Lung microvascular endothelial cell (primary cell): ENCODE results near the gene ANXA10. TPM values are rescaled to one million over a fixed set of nuclear protein-coding genes. Genes with fewer than 3 reads are reported as not detected.
"Not testable (repeated sequence)": the region's sequence is repeated elsewhere in the genome, so short reads cannot be mapped to it uniquely, and the experiment has no call there.

Source experiments
- DNase-seq, 2 donors: peaks; one replicate each; pipeline versions ENCODE4 v3.0.0 to v3.0.0-alpha.2; 2010; ENCODE audit warnings: low read depth in 2 of 2
- total RNA-seq: library from RNA; depleted of rRNA; stranded (reverse); fragments of >200 nt; gene quantifications from 2 replicates; pipeline ENCODE4 v1.2.1, GENCODE V29; 2014

The ANXA10 gene
- total RNA-seq, 1 donor from 2014 or later: 0.99 TPM

- no peak for DNase-seq
These were observed 62.4 kb downstream of the ANXA10 start for GRCh38 chr4:168154546-168155277.

- DNase-seq: peak in 1 of 2 donors; percentile 27
These were observed 70.3 kb downstream of the ANXA10 start for GRCh38 chr4:168162604-168163003.

GRCh38 chr4:168163106-168163505 lies 70.8 kb downstream of the ANXA10 start:
- no peak for DNase-seq

DNA sequence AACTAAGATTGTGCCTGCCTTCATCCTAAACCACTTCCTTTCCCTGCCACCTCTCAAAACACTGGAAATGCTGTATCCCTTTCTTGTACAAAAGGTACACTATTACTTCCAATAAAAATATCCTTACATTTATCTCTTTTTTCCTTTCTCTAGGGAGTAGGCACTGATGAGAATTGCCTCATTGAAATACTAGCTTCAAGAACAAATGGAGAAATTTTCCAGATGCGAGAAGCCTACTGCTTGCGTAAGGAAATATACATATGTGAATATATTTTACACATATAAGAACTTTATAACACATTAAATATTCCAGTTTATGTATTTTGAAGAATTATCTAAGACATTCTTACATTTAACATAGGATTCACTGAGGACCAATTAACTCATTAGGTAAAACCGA lies 71.7 kb downstream of the ANXA10 start:
- DNase-seq: no peak

- no peak for DNase-seq
These were observed 72.7 kb downstream of the ANXA10 start for GRCh38 chr4:168164915-168165548.

DNA sequence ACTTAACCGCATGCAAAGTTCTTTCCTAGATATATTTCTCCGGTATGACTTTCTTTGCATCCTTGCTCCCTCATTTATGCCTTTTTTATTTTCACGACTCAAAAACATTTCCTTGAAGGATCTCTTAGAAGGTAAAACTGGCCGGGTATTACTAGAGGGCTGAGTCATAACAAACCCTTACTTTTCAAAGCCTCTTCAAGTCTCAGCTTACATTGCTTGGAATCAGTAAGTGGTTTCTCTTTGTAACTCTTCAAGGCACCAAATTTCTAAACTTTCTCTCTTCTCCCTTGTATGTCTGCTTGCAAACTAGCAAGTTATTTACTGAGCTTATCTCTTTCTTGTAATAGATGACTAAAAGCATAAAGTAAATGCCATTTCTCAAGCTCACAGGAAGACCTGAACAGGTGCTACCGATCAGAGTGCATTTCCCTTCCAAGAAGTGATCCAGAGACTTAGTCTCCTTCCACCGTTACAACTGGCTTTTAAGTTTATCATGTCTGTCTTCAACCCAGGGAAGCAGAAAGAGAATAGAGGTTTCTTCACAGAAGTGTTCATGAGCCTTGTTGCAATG lies 75.5 kb downstream of the ANXA10 start:
- DNase-seq: no peak

GRCh38 chr4:168174308-168174707 lies 82.0 kb downstream of the ANXA10 start:
- DNase-seq: no peak

- no peak for DNase-seq
These were observed 85.3 kb downstream of the ANXA10 start for GRCh38 chr4:168177546-168178149.

DNA sequence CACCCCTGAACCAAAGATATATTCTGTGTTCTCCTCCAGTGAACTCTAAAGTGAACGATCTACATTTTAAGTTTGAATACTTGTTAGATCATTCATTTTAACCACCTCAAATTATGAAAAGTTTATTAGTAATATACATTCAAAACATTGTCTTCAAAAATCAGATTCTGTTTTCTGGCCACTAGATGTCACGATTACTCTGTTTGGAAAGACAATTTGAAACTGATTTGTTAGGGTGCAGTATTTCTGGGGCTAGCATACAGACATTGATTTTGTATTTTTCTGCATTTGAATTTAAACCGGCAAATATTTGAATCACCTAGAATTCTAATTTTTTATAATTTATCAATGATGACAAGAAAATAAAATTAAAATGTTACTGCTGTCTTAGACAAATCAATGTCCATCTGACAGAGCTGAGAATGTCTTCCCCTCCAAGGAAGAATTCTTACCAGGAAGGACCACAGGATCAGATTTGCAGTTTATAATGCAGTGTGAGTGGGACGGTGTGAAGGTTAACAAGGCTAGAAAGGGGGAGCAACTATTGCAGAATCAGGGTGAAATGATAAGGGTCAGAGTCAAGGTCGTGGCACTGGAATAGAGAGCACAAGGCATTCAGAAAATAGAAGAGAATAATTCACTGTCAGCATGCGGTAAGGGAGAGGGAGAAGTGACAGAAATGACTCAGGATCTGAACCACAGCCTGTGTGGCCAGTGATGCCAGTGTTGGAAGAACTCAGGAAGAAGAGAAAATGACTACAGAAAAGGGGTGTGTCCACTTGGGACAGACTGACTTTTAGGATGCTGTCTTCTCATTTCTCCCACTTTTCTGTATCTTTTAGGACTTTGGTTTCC lies 91.6 kb downstream of the ANXA10 start:
- peak; percentile 54 to 66 for DNase-seq

- DNase-seq: no peak
These were observed 96.4 kb downstream of the ANXA10 start for GRCh38 chr4:168188754-168189153.

- peak in 1 of 2 donors; percentile 38 for DNase-seq
These were observed 105.6 kb downstream of the ANXA10 start for GRCh38 chr4:168197926-168198325.

DNA sequence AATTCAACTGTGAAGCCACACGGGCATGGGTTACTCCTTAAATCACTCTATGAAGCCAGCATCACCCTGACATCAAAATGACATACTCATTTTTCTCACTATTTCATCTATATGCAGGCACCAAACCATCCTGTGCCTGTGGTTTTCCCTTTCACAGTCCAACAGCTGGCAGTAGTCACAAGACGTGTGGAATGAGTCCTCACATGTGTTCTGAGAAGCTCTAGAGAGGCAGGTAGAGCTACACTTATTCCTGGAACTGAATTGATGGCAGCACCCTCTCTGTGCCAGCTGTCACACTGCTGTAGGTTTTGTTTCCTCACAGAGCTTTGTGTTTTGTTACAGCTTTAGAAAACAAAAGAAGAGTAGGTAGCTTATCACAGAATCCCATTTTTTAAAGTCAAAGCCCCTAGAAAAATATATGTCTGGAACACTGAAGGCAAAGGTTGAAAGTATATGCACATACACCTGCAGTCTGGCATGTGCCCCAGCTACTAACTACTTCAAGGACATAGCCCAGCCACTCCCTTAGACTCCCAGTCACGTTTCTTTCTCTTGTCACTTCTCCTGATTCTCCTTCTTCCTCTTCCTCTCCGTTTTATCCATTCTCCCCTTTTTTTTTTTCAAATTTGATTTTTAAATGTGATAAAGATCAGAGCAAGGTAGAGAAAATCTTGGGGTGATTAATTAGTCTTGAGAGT lies 107.1 kb downstream of the ANXA10 start:
- DNase-seq: no peak

DNA sequence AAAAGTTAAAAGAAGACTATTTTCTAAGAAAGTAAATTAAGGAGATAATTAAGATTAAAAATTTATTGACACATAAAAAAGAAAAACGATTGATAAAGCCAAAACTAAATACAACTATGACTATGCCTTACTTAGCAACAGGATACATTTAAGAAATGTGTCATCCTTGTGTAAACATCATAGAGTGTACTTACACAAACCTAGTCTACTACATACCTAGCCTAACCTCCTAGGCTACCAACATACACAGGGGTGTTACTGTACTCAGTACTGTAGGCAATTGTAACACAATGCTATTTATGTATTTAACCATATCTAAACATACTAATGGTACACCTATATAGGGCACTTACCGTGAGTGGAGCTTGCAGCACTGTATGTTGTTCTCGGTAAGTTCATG lies 108.3 kb downstream of the ANXA10 start:
- peak in 1 of 2 donors; percentile 45 for DNase-seq

DNA sequence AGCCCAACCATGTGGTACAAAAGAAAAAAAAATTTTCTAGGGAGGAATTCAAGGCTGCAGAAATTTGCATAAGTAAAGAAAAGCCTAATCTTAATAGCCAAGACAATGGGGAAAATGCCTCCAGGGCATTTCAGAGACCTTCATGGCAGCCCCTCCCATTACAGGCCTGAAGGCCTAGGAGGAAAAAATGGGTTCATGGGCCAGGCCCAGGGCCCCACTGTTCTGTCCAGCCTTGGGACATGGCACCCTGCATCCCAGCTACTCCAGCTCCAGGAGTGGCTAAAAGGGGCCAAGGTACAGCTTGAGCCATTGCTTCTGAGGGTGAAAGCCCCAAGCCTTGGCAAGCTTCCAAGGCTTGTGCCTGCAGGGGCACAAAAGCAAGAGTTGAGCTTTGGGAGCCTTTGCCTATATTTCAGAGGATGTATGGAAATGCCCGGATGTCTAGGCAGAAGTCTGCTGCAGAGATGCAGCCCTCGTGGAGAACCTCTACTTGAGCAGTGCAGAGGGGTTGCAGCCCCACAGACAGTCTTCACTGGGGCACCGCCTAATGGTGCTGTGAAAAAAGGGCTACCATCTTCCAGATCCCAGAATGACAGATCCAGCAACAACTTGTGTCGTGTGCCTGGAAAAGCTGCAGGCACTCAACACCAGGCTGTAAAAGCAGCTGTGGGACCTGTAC lies 111.0 kb downstream of the ANXA10 start:
- DNase-seq: no peak

- no peak for DNase-seq
These were observed 116.7 kb downstream of the ANXA10 start for GRCh38 chr4:168208957-168209614.

DNA sequence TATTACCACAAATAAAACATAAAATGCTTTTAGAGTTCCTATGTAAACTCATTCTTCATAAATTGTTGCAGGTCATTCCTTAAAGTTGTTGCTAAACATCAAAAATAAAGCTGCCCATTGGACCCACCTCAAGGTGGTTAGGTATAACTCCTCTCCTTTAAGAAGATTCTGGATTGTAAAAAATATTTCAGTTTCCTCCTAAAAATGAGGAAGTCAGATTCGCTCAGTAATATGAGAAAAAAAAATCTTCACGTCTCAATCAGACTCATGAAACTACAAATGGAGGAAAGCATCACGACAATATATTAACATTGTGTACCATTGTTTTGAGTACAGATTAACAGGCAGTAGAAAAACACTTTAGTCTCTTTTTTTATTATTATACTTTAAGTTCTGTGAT lies 120.3 kb downstream of the ANXA10 start:
- no peak for DNase-seq

DNA sequence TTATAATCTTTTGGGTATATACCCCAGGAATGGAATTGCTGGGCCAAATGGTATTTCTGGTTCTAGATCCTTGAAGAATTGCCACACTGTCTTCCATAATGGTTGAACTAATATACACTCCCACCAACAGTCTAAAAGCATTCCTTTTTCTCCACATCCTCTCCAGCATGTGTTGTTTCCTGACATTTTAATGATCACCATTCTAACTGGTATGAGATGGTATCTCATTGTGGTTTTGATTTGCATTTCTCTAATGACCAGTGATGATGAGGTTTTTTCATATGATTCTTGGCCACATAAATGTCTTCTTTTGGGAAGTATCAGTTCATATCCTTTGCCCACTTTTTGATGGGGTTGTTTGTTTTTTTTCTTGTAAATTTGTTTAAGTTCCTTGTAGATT lies 121.2 kb downstream of the ANXA10 start:
- DNase-seq: not testable (repeated sequence)

GRCh38 chr4:168218645-168219044 lies 126.3 kb downstream of the ANXA10 start:
- DNase-seq: peak in 1 of 2 donors; percentile 52

- DNase-seq: peak in 1 of 2 donors; percentile 39
These were observed 128.6 kb downstream of the ANXA10 start for GRCh38 chr4:168220893-168221292.

- peak; percentile 87 to 88 for DNase-seq
These were observed 129.0 kb downstream of the ANXA10 start for GRCh38 chr4:168221301-168221700.
